Hematopoietic multipotent progenitor cell treated with erythropoietin and hydrocortisone succinate and interleukin-3 and kit ligand, for 6 days (in vitro differentiated cells): ENCODE results near the gene B4GALNT3.

Experiments
- DNase-seq: peaks from one replicate; pipeline ENCODE4 v3.0.0-alpha.2; 2015

B4GALNT3 gene

DNA sequence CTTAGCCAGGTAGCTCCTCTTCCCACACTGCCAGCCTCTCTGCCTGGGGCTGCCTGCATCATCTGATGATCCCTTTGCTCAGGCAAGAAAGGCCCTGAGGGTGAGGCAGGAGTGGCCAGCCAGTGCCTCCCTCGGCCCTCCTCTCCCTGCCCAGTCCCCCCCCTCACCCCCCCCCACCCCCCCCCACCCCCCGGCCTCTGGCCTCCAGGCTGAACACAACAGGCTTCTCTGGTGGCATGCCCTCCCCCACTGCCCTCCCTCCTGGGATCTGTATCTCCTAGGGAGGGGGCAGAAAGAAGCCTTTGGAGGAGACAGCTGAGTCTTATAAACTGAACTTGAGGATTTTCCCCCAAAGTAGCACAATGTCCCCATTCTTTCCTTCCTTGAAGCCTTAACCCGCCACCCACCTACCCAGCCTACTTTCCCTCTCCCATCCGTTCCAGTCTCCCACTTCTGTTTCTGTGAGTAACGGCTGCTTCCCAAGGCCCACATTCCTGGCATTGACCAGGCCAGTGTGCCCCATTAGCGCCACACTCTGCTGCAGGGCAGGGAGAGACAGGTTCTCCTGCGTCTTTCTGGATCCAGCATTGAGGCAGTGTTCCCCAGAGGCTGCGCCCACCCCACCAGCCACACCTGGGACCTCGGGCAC is 82.1 kb downstream of the B4GALNT3 start:
- DNase-seq = no peak

DNA sequence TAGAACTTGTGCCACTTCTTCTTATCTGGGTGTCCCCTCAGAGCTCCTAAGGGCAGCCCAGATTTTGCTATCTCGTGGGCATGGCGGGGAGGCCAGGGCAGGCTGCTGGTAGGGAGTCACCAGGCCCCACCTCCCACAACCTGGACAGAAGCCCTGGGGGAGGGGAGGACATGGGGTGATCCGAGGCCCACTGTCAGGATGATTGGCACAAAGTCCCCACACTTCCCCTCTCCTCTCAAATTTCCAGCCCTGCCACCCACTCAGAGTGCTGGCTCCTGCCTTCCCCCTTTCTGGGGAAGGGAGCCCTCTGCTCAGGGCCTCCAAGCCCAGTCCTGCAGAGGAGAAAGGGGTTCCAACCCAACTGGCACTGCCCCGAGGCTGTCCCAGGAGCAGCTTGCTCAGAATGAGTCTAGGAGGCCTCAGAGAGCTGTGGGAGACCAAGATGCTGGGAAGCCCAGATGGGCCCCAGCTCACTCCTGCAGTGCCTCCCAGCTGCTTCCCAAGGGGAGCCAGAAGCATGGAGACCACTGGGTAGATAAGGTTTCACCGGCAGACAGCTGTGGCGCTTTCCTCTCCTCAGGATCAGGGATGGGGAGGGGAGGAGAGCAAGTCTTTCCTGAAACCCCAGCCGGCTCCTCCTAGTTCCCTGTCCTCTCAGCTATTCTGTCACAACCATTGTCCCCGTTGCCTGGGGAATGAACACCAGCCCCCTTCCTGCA is 82.8 kb downstream of the B4GALNT3 start:
- DNase-seq = no peak

- no peak for DNase-seq
Observed at GRCh38 chr12:543114-543451, 83.3 kb downstream of the B4GALNT3 start.

GRCh38 chr12:544142-544541 is 84.4 kb downstream of the B4GALNT3 start:
- DNase-seq = no peak

GRCh38 chr12:544941-545635 is 85.3 kb downstream of the B4GALNT3 start:
- no peak for DNase-seq

GRCh38 chr12:545835-546234 is 86.1 kb downstream of the B4GALNT3 start:
- no peak for DNase-seq

- no peak for DNase-seq
Observed at GRCh38 chr12:546265-546919, 86.7 kb downstream of the B4GALNT3 start.

DNA sequence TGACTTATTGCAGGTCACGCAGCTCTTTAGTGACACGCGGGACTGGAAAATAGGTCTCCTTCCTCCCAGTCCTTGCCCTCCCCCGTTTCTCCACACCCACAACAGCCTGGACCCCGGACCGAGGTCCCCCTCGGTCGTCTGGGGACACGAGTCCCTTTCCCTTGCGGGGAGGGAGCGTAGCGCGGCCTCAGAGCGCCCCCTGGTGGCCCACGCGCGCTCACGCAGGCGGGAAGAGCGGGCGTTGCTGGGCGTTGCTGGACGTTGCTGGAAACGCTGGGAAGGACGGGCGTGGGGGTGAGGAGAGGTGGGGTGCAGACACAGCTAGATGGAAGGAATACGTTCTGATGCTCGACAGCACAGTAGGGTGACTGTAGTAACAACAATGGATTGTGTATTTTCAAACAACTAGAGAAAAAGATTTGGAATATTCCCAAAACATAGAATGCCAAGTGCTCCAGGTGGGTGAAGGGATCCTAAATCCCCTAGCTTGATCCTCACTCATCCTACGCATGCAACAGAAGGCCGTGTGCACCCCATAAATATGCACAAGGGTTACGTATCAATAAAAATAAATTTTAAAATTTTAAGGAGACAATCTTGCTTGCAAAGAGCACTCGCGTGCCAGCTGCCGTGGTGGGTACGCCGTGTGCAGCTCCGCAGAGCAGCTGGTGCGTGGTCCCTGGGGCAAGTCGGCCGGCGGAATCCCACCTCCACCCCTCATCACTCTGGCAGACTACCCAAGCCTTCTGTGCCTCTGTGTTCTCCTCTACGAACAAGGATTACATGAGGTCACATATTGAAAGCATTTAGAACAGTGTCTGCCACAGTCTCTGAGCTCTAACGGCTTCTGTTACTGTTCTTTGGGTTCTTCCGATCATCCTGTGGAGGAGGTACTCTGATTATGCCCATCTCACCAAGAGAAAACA is 87.4 kb downstream of the B4GALNT3 start:
- peak; percentile 73 for DNase-seq

GRCh38 chr12:547883-548470 is 88.2 kb downstream of the B4GALNT3 start:
- DNase-seq = no peak

DNA sequence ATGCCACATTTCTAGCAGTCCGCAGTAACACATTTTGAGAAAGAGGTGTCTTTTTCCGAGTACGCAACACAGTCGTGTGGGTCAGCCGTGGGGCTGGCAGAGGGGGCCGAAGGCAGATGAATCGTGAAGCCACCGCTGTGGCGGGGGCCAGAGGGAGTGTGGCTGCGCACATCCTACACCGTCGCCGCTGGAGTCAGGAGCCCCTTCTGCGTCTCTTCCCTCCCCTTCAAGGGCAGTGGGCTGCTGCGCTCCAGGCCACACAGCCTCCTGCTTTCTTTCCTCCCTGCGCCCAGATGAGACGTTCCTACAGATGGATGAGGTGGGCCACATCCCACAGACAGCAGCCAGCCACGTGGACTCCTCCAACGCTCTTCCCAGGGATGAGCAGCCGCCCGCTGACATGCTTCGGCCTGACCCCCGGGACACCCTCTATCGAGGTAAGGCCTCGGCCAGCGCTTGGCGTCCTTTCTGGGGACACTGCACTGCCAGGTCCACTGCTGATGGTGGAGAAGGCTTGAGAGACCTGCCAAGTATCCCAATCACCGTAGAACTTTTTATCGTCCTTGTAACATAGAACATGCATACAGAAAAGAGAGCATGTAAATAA is 89.8 kb downstream of the B4GALNT3 start:
- no peak for DNase-seq

- DNase-seq = no peak
Observed at GRCh38 chr12:550473-551260, 90.9 kb downstream of the B4GALNT3 start.

GRCh38 chr12:552466-552865 is 92.7 kb downstream of the B4GALNT3 start:
- no peak for DNase-seq

- DNase-seq = no peak
Observed at GRCh38 chr12:553216-554000, 93.7 kb downstream of the B4GALNT3 start.

- DNase-seq = no peak
Observed at GRCh38 chr12:554001-554285, 94.2 kb downstream of the B4GALNT3 start.

DNA sequence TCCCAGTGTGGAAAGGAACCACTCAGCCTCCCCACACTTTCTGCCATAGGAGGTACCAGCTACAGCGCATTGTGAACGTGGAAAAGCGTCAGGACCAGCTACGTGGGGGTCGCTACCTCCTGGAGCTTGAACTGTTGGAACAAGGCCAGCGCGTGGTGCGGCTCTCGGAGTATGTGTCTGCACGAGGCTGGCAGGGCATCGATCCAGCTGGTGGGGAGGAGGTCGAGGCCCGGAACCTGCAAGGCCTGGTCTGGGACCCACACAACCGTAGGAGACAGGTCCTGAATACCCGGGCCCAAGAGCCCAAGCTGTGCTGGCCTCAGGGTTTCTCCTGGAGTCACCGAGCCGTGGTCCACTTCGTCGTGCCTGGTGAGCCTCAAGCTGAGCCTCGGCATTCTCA is 96.8 kb downstream of the B4GALNT3 start:
- no peak for DNase-seq

DNA sequence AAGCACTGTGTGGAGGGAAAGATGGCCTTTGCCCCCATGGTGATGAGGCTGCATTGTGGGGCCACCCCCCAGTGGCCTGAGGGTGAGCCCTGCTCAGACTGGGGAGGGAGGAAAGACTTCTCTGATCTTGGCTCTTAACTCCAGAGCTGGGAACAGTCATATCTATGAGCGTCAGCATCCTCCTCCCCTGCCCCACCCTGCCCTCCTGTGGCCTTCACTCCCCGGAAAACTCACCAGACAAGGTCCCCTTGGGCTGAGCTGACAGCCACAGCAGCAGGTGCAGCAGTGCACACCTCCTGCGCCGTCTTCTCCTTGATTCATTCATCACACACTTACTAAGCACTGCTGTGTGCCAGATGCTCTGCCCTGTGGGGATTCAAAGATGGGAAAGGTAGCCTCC is 98.8 kb downstream of the B4GALNT3 start:
- peak; percentile 61 for DNase-seq

- no peak for DNase-seq
Observed at GRCh38 chr12:559208-559905, 99.6 kb downstream of the B4GALNT3 start.

- DNase-seq = no peak
Observed at GRCh38 chr12:559906-560455, 100.2 kb downstream of the B4GALNT3 start.

DNA sequence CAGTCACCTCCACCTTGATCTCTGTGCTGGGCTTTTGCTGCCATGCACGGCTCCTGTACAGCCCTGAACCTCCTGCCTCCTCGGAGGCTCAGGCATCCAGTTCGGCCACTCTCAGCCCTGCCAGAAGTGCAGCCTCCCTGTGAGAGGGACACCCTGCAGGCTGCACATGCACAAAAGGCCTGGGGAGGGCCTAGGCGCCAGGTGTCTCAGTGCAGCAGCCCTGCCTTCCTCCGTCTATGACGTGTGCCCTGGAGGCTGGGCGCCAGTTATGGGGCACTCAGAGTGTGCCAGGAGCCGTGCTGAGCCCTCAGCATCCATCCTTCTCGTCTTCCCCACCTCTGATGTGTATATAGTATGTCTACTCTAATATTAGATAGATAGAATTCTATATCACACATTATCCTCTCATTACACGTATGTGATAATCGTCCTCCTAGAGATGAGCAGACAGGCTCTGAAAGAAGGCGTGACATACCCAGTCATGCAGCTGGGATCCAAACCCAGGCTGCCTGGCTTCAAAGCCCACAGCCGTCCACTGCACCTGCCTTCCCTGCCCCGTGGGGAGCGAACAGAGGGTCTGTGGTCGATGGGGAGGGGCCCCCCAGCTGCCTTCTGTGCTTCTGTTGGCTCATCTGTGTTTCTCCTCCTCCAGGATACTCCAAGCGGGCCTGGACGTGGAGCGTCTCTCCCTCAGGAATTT is 101.1 kb downstream of the B4GALNT3 start:
- no peak for DNase-seq
